ENCODE measurements around the gene CCL2.

CCL2 gene

DNA sequence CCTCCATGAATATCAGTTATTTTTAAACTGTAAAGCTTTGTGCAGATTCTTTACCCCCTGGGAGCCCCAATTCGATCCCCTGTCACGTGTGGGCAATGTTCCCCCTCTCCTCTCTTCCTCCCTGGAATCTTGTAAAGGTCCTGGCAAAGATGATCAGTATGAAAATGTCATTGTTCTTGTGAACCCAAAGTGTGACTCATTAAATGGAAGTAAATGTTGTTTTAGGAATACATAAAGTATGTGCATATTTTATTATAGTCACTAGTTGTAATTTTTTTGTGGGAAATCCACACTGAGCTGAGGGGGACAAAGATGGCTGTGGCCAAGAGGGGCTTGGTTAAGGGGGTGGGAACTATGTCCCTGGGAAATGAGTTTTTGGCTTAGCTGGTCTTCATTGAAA is 32.8 kb downstream of the CCL2 start:
- no peak overlapping the region for H2BK15ac ChIP-seq (ENCODE audit: low read length)
- H2AFZ ChIP-seq (ENCODE audit: low read length) = no peak overlapping the region

DNA sequence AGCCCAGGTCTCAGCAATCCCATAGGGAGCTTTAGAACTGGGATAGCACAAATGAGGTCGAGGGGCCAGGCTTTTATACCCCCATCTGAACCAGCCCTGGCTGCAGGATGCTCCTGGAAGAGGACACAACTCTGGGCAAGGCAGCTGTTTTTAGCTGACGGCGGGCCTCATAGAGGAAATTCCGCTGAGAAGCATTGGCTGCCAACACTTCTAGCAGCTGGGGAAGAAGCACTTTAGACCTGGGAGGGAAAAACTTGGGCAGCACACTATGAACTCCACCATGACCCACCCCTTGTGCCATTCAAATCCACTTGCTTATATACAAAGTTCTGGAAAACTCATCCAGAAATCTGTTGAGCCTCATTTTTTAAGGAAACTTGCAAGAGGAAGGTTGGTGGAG is 35.5 kb downstream of the CCL2 start:
- WGBS, 2 donors (ENCODE audit: extremely low coverage in 2 of 2, insufficient read length in 2 of 2, insufficient replicate concordance in 1 of 2) = no CpG with 5 or more reads among the region's 4 CpGs
- H2BK15ac ChIP-seq (ENCODE audit: low read length) = no peak overlapping the region
- no peak overlapping the region for H3K27ac ChIP-seq (replicated peaks; ENCODE audit: low read length)
- no peak overlapping the region for H3K23ac ChIP-seq (ENCODE audit: low read depth, low read length, poor library complexity)
- no peak overlapping the region for H3K18ac ChIP-seq (ENCODE audit: low read length)
- H3K4me3 ChIP-seq (ENCODE audit: low read length in 2 of 2) = no peak overlapping the region
- peak overlapping the region; percentile 21 for H3K14ac ChIP-seq (ENCODE audit: low read length)
- H3K4me2 ChIP-seq (ENCODE audit: insufficient read depth, low read length, poor library complexity, severe bottlenecking) = no peak overlapping the region
- no peak overlapping the region for H4K8ac ChIP-seq (ENCODE audit: low read depth, low read length)
- no peak overlapping the region for H3K9ac ChIP-seq (ENCODE audit: low read depth, low read length, poor library complexity)
- no peaks in the 10 kb centered on the region for H3K79me1 ChIP-seq (ENCODE audit: low read depth, low read length)
- H3K27me3 ChIP-seq (ENCODE audit: control insufficient read depth in 3 of 3, insufficient read depth in 3 of 3, low read depth in 1 of 3, low read length in 3 of 3) = no peaks in the 10 kb centered on the region
- DNase-seq (ENCODE audit: low spot score) = no peak
- no peaks in the 10 kb centered on the region for H3K9me3 ChIP-seq (replicated peaks in 1 of 2; ENCODE audit: control insufficient read depth in 2 of 2, insufficient read depth in 1 of 2, low read depth in 1 of 2, low read length in 2 of 2)
- H3K4me1 ChIP-seq (ENCODE audit: control insufficient read depth in 2 of 2, insufficient read depth in 1 of 2, low read depth in 1 of 2, low read length in 2 of 2) = no peaks in the 10 kb centered on the region
- H2BK5ac ChIP-seq (ENCODE audit: low read length) = no peak overlapping the region
- H2AFZ ChIP-seq (ENCODE audit: low read length) = no peak overlapping the region
- no peak overlapping the region for H4K91ac ChIP-seq (ENCODE audit: low read depth, low read length, poor library complexity)
- H2BK12ac ChIP-seq (ENCODE audit: low read length) = no peak overlapping the region
- H3K36me3 ChIP-seq (replicated peaks in 1 of 2; ENCODE audit: control insufficient read depth in 2 of 2, insufficient read depth in 2 of 2, low read length in 2 of 2) = no peaks in the 10 kb centered on the region
- no peak overlapping the region for H2BK120ac ChIP-seq (ENCODE audit: low read depth, low read length)
- no peak overlapping the region for H3K4ac ChIP-seq (ENCODE audit: low read length)
- H2AK5ac ChIP-seq (ENCODE audit: low read depth, low read length) = no peak overlapping the region

More for the DNA sequence above, 32.8 kb downstream of the CCL2 start:
- H3K27me3 ChIP-seq (ENCODE audit: control insufficient read depth in 3 of 3, insufficient read depth in 3 of 3, low read depth in 1 of 3, low read length in 3 of 3) = no peaks in the 10 kb centered on the region
- no CpG with 5 or more reads among the region's 2 CpGs for WGBS, 2 donors (ENCODE audit: extremely low coverage in 2 of 2, insufficient read length in 2 of 2, insufficient replicate concordance in 1 of 2)
- no peak overlapping the region for H3K18ac ChIP-seq (ENCODE audit: low read length)
- H3K27ac ChIP-seq (replicated peaks; ENCODE audit: low read length) = no peak overlapping the region
- H3K4me3 ChIP-seq (ENCODE audit: low read length in 2 of 2) = no peak overlapping the region
- H3K14ac ChIP-seq (ENCODE audit: low read length) = no peak overlapping the region
- no peak overlapping the region for H2BK5ac ChIP-seq (ENCODE audit: low read length)
- H3K9me3 ChIP-seq (replicated peaks in 1 of 2; ENCODE audit: control insufficient read depth in 2 of 2, insufficient read depth in 1 of 2, low read depth in 1 of 2, low read length in 2 of 2) = no peaks in the 10 kb centered on the region
- H4K8ac ChIP-seq (ENCODE audit: low read depth, low read length) = no peak overlapping the region
- H3K4me2 ChIP-seq (ENCODE audit: insufficient read depth, low read length, poor library complexity, severe bottlenecking) = no peak overlapping the region
- no peak overlapping the region for H3K4ac ChIP-seq (ENCODE audit: low read length)
- H2BK12ac ChIP-seq (ENCODE audit: low read length) = no peak overlapping the region
- no peak for DNase-seq (ENCODE audit: low spot score)
- H4K91ac ChIP-seq (ENCODE audit: low read depth, low read length, poor library complexity) = no peak overlapping the region
- H2BK120ac ChIP-seq (ENCODE audit: low read depth, low read length) = no peak overlapping the region
- no peak overlapping the region for H2AK5ac ChIP-seq (ENCODE audit: low read depth, low read length)
- no peak overlapping the region for H3K23ac ChIP-seq (ENCODE audit: low read depth, low read length, poor library complexity)
- H3K4me1 ChIP-seq (ENCODE audit: control insufficient read depth in 2 of 2, insufficient read depth in 1 of 2, low read depth in 1 of 2, low read length in 2 of 2) = no peaks in the 10 kb centered on the region
- no peaks in the 10 kb centered on the region for H3K36me3 ChIP-seq (replicated peaks in 1 of 2; ENCODE audit: control insufficient read depth in 2 of 2, insufficient read depth in 2 of 2, low read length in 2 of 2)
- H3K79me1 ChIP-seq (ENCODE audit: low read depth, low read length) = no peaks in the 10 kb centered on the region
- H3K9ac ChIP-seq (ENCODE audit: low read depth, low read length, poor library complexity) = no peak overlapping the region

DNA sequence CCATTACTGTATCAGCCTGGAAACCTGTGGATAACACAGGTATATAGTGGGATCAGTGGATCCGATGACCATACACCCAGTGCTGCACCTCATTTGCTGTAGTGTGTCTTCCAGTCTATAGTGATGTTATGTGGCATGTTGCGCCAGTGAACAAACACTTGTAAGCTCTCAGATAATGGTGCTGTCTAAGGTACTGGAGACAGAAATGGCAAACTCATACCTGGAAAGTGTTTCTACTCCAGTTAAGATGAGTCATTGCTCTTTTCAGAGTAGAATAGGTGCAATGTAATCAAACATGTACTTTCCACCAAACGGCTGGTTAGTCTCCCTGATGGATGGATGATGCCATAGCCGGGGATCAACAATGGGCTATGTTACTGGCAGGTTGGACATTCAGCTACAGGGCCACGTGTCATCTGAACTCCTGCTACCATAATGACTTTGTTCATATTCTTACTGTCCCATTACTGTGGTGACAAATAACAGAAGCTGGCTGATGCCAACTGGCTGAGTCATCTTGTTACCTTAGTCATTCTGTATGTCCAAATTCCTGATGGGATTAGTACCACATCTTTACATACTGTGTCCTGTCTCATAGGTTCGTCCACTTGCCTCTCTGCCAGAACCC is 36.8 kb downstream of the CCL2 start:
- no peak overlapping the region for H3K27ac ChIP-seq (replicated peaks; ENCODE audit: low read length)
- H2BK12ac ChIP-seq (ENCODE audit: low read length) = no peak overlapping the region
- H2AK5ac ChIP-seq (ENCODE audit: low read depth, low read length) = no peak overlapping the region
- H3K36me3 ChIP-seq (replicated peaks in 1 of 2; ENCODE audit: control insufficient read depth in 2 of 2, insufficient read depth in 2 of 2, low read length in 2 of 2) = no peaks in the 10 kb centered on the region
- no CpG with 5 or more reads among the region's 6 CpGs for WGBS, 2 donors (ENCODE audit: extremely low coverage in 2 of 2, insufficient read length in 2 of 2, insufficient replicate concordance in 1 of 2)
- no peak overlapping the region for H3K18ac ChIP-seq (ENCODE audit: low read length)
- no peaks in the 10 kb centered on the region for H3K9me3 ChIP-seq (replicated peaks in 1 of 2; ENCODE audit: control insufficient read depth in 2 of 2, insufficient read depth in 1 of 2, low read depth in 1 of 2, low read length in 2 of 2)
- no peak overlapping the region for H2BK5ac ChIP-seq (ENCODE audit: low read length)
- no peak overlapping the region for H2BK120ac ChIP-seq (ENCODE audit: low read depth, low read length)
- no peak overlapping the region for H3K4me3 ChIP-seq (ENCODE audit: low read length in 2 of 2)
- no peaks in the 10 kb centered on the region for H3K27me3 ChIP-seq (ENCODE audit: control insufficient read depth in 3 of 3, insufficient read depth in 3 of 3, low read depth in 1 of 3, low read length in 3 of 3)
- H2AFZ ChIP-seq (ENCODE audit: low read length) = no peak overlapping the region
- H3K4me1 ChIP-seq (ENCODE audit: control insufficient read depth in 2 of 2, insufficient read depth in 1 of 2, low read depth in 1 of 2, low read length in 2 of 2) = no peaks in the 10 kb centered on the region
- no peak overlapping the region for H2BK15ac ChIP-seq (ENCODE audit: low read length)
- no peak for DNase-seq (ENCODE audit: low spot score)
- H3K9ac ChIP-seq (ENCODE audit: low read depth, low read length, poor library complexity) = no peak overlapping the region
- H3K79me1 ChIP-seq (ENCODE audit: low read depth, low read length) = no peaks in the 10 kb centered on the region
- H3K14ac ChIP-seq (ENCODE audit: low read length) = no peak overlapping the region
- H4K8ac ChIP-seq (ENCODE audit: low read depth, low read length) = no peak overlapping the region
- H3K4ac ChIP-seq (ENCODE audit: low read length) = no peak overlapping the region
- H3K4me2 ChIP-seq (ENCODE audit: insufficient read depth, low read length, poor library complexity, severe bottlenecking) = no peak overlapping the region
- no peak overlapping the region for H3K23ac ChIP-seq (ENCODE audit: low read depth, low read length, poor library complexity)
- no peak overlapping the region for H4K91ac ChIP-seq (ENCODE audit: low read depth, low read length, poor library complexity)

DNA sequence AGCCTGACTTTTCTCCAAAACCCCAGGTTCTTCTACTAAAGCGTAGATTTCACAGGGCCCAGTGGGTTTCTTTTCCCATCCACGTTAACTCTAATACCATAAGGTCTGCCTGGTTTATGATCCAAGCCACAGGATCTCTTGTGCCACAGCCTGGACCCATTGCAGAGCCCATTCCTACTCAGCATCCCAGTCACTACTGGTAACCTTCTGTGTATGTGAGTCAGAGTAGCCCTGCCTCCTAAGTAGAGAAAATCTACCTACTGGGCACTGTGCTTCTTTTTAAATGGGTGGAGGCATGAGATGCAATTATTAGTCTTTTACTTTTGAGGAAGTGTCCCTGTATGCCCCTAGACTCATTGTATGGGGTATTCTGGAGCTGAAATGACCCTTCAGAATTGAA is 43.9 kb downstream of the CCL2 start:
- H2BK5ac ChIP-seq (ENCODE audit: low read length) = no peak overlapping the region
- no peak overlapping the region for H3K9ac ChIP-seq (ENCODE audit: low read depth, low read length, poor library complexity)
- no peak overlapping the region for H2BK120ac ChIP-seq (ENCODE audit: low read depth, low read length)
- DNase-seq (ENCODE audit: low spot score) = no peak
- H2BK12ac ChIP-seq (ENCODE audit: low read length) = no peak overlapping the region
- no peak overlapping the region for H2AFZ ChIP-seq (ENCODE audit: low read length)
- H3K23ac ChIP-seq (ENCODE audit: low read depth, low read length, poor library complexity) = no peak overlapping the region
- no peaks in the 10 kb centered on the region for H3K9me3 ChIP-seq (replicated peaks in 1 of 2; ENCODE audit: control insufficient read depth in 2 of 2, insufficient read depth in 1 of 2, low read depth in 1 of 2, low read length in 2 of 2)
- H3K27me3 ChIP-seq (ENCODE audit: control insufficient read depth in 3 of 3, insufficient read depth in 3 of 3, low read depth in 1 of 3, low read length in 3 of 3) = no peaks in the 10 kb centered on the region
- H3K4me1 ChIP-seq (ENCODE audit: control insufficient read depth in 2 of 2, insufficient read depth in 1 of 2, low read depth in 1 of 2, low read length in 2 of 2) = peaks cover 0 to 4% of the 10 kb centered on the region in 2 donors
- H3K36me3 ChIP-seq (replicated peaks in 1 of 2; ENCODE audit: control insufficient read depth in 2 of 2, insufficient read depth in 2 of 2, low read length in 2 of 2) = no peaks in the 10 kb centered on the region
- H3K4me3 ChIP-seq (ENCODE audit: low read length in 2 of 2) = no peak overlapping the region
- no peak overlapping the region for H2AK5ac ChIP-seq (ENCODE audit: low read depth, low read length)
- H4K91ac ChIP-seq (ENCODE audit: low read depth, low read length, poor library complexity) = no peak overlapping the region
- no peak overlapping the region for H4K8ac ChIP-seq (ENCODE audit: low read depth, low read length)
- no peak overlapping the region for H3K4ac ChIP-seq (ENCODE audit: low read length)
- H3K4me2 ChIP-seq (ENCODE audit: insufficient read depth, low read length, poor library complexity, severe bottlenecking) = no peak overlapping the region
- H3K14ac ChIP-seq (ENCODE audit: low read length) = no peak overlapping the region
- H3K79me1 ChIP-seq (ENCODE audit: low read depth, low read length) = no peaks in the 10 kb centered on the region
- no peak overlapping the region for H3K18ac ChIP-seq (ENCODE audit: low read length)
- H2BK15ac ChIP-seq (ENCODE audit: low read length) = no peak overlapping the region
- no CpG with 5 or more reads among the region's 2 CpGs for WGBS, 2 donors (ENCODE audit: extremely low coverage in 2 of 2, insufficient read length in 2 of 2, insufficient replicate concordance in 1 of 2)
- H3K27ac ChIP-seq (replicated peaks; ENCODE audit: low read length) = no peak overlapping the region

Measured in neuronal stem cell (in vitro differentiated cells).